ENCODE results near the gene B4GALNT2. TPM values are rescaled to one million over a fixed set of nuclear protein-coding genes. Genes with fewer than 3 reads are reported as not detected.

The B4GALNT2 gene
- polyA plus RNA-seq, 2 of the 4 experiments (the other 2 are of a cell fraction): 0.36 to 0.49 TPM

GRCh38 chr17:49146620-49147306 lies 14.2 kb downstream of the B4GALNT2 start (continued):
- peak; percentile 62 for TF ChIP-seq FOSL2 (IDR thresholded peaks at IDR 0.05)
- peak; percentile 91 for TF ChIP-seq FOSL2 (CRISPR knock-in tag; IDR thresholded peaks at IDR 0.05)
- TF ChIP-seq JUNB (IDR thresholded peaks at IDR 0.05): peak; percentile 72
- TF ChIP-seq SREBF2 (IDR thresholded peaks at IDR 0.05): no peak
- TF ChIP-seq HEYL (CRISPR knock-in tag; IDR thresholded peaks at IDR 0.05): no peak
- no peak for TF ChIP-seq RAD21 (conservative IDR thresholded peaks at IDR 0.05 in 1 of 2, IDR thresholded peaks at IDR 0.05 in 1 of 2)
- no peak for TF ChIP-seq MAFK (IDR thresholded peaks at IDR 0.05; ENCODE audit: partially characterized antibody)
- TF ChIP-seq HOXA7 (CRISPR knock-in tag; IDR thresholded peaks at IDR 0.05): no peak
- TF ChIP-seq HOXB13 (CRISPR knock-in tag; IDR thresholded peaks at IDR 0.05; ENCODE audit: low read depth): no peak
- TF ChIP-seq USF2 (IDR thresholded peaks at IDR 0.05): no peak
- TF ChIP-seq EHF (CRISPR knock-in tag; IDR thresholded peaks at IDR 0.05): no peak
- no peak for TF ChIP-seq ZC3H11A (IDR thresholded peaks at IDR 0.05)
- no peak for TF ChIP-seq ELK1 (IDR thresholded peaks at IDR 0.05; ENCODE audit: low read depth, low read length)
- peak; percentile 60; the same call in 1 of the 2 replicates for TF ChIP-seq GATA3 (IDR thresholded peaks at IDR 0.05; ENCODE audit: borderline replicate concordance)
- no peak for TF ChIP-seq POLR2A (IDR thresholded peaks at IDR 0.05; ENCODE audit: low read length)
- no peak for TF ChIP-seq CBX8 (IDR thresholded peaks at IDR 0.05)
- TF ChIP-seq BCL3 (IDR thresholded peaks at IDR 0.05): no peak
- no peak for TF ChIP-seq EHMT2 (IDR thresholded peaks at IDR 0.05; ENCODE audit: low read depth)
- no peak for TF ChIP-seq REST (IDR thresholded peaks at IDR 0.05)
- no peak for TF ChIP-seq CEBPB (IDR thresholded peaks at IDR 0.05)
- TF ChIP-seq CTCF (IDR thresholded peaks at IDR 0.05): no peak

Measured in A549 (cell line).